MCF 10A (cell line): ENCODE data around the gene KDM5B. TPM values are rescaled to one million over a fixed set of nuclear protein-coding genes. Genes with fewer than 3 reads are reported as not detected.

ENCODE experiments used
- BruUV-seq: library from RNA; stranded (reverse); fragments of 400-500 nt; replicated peaks from 2 replicates; lab custom pipeline; 2021; lab: Mats Ljungman, UMichigan
- CTCF ChIA-PET: fragments of 300-600 bp; sonication (Branson Sonifier 250); formaldehyde crosslinking; extraction: SDS; loops from one replicate; lab custom pipeline; 2021; ENCODE audit warnings: antibody characterized with exemption, inconsistent platforms; lab: Yijun Ruan, JAX
- POLR2A ChIA-PET: fragments of 300-600, 350-650 bp; sonication (Branson Sonifier 250); formaldehyde crosslinking; extraction: SDS; loops from one replicate; lab custom pipeline; 2020; ENCODE audit warnings: antibody characterized with exemption, inconsistent platforms; lab: Yijun Ruan, JAX
- DNase-seq: peaks from one replicate; pipeline ENCODE4 v3.0.0-alpha.2; 2018; ENCODE audit not compliant: unreplicated experiment
- H3K27ac Mint-ChIP-seq: one replicate; pipeline ENCODE4 v1.8.0; 2022; ENCODE audit warnings: mild to moderate bottlenecking, low read depth, mixed read lengths; ENCODE audit not compliant: unreplicated experiment
- H3K27me3 Mint-ChIP-seq: one replicate; pipeline ENCODE4 v1.8.0; 2022; ENCODE audit warnings: mixed read lengths; ENCODE audit not compliant: insufficient read depth, unreplicated experiment
- H3K36me3 Mint-ChIP-seq: one replicate; pipeline ENCODE4 v1.8.0; 2022; ENCODE audit warnings: mild to moderate bottlenecking, moderate library complexity, mixed read lengths; ENCODE audit not compliant: insufficient read depth, unreplicated experiment
- H3K4me1 Mint-ChIP-seq: one replicate; pipeline ENCODE4 v1.8.0; 2022; ENCODE audit warnings: mixed read lengths; ENCODE audit not compliant: insufficient read depth, unreplicated experiment
- H3K4me3 Mint-ChIP-seq: one replicate; pipeline ENCODE4 v1.8.0; 2022; ENCODE audit warnings: mild to moderate bottlenecking, moderate library complexity, mixed read lengths; ENCODE audit not compliant: unreplicated experiment
- H3K9me3 Mint-ChIP-seq: one replicate; pipeline ENCODE4 v1.8.0; 2022; ENCODE audit warnings: mixed read lengths; ENCODE audit not compliant: unreplicated experiment
- intact Hi-C: fragments of 100-400 bp; cut with micrococcal nuclease; formaldehyde crosslinking; loops from 2 replicates; pipeline ENCODE4 v1.14.1; 2022
- total RNA-seq: library from RNA; stranded (reverse); gene quantifications from 2 replicates; pipeline ENCODE4 v1.2.3, GENCODE V29; 2022
- TF ChIP-seq, protein P1 (sequence below): fragments of 200-600 bp; IDR thresholded peaks from one replicate; pipeline ENCODE4 v1.8.0; 2022; ENCODE audit warnings: antibody characterized with exemption, mild to moderate bottlenecking; ENCODE audit not compliant: unreplicated experiment

The KDM5B gene
- total RNA-seq, 1 experiment from 2014 or later: 180 TPM

DNA sequence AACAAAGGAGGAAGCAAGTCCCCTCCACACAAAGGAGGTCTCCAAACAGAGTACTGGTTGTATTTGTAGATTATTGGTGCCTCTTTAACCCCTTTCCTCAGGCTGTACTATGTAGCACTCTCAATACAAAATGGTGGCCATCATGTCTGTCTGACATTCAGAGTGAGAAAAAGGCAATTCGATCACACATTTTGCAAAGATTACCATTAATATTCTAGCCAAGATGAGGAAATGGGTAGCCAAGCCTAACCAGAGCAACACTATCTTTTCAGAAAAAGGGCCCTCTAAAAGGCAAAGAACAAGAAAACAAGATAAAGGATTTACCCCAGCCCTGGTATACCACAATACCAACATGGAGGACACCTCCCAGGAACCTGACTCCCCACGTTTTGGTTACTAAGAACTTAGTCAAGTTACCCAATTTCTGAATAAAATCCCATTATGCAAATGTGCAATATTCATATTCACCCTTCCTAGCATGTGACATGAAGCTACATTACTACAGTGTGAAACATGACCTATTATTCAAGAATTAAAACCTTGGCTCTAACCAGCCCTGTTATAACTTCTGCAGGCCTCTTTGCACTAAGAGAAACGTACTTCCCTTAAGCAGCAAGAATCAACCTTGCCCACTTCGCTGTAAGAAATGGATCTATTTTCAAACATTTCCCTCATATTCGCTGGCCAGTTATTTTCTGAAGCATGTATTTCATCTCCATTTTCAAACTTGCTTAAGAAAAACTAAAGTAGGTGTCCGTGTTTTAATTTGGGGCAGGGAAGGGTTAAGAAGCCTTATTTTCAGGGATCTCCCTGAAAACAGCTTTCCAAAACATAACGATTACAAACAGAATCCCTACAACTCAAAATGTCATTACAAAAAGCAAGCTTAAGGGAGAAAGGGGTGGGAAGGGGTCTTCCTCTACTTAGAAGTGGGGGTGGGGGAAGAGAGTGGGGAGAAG is 2.1 kb downstream of the KDM5B start:
- POLR2A ChIA-PET: interaction anchor here (0.6 to 3.5 kb wide), 25 partner anchors 8 to 1687 kb away, joined by 3 to 16 read pairs (median 4); partner anchors contain the start of genes KLHL12, RABIF, TMEM183A and UBE2T
- DNase-seq: peak; percentile 37
- Mint-ChIP-seq H3K4me3 (peak overlapping the region; percentile 83), H3K27me3 (no peaks in the 10 kb centered on the region), H3K36me3 (peaks cover 10% of the 10 kb centered on the region), H3K9me3 (no peaks in the 10 kb centered on the region), H3K4me1 (peaks cover 56% of the 10 kb centered on the region), H3K27ac (peak overlapping the region; percentile 82)
- CTCF ChIA-PET: interaction anchor here (0.5 to 0.9 kb wide), 6 partner anchors 25 to 870 kb away, joined by 3 read pairs; no protein-coding TSS in a partner anchor
- TF ChIP-seq, protein P1, sequence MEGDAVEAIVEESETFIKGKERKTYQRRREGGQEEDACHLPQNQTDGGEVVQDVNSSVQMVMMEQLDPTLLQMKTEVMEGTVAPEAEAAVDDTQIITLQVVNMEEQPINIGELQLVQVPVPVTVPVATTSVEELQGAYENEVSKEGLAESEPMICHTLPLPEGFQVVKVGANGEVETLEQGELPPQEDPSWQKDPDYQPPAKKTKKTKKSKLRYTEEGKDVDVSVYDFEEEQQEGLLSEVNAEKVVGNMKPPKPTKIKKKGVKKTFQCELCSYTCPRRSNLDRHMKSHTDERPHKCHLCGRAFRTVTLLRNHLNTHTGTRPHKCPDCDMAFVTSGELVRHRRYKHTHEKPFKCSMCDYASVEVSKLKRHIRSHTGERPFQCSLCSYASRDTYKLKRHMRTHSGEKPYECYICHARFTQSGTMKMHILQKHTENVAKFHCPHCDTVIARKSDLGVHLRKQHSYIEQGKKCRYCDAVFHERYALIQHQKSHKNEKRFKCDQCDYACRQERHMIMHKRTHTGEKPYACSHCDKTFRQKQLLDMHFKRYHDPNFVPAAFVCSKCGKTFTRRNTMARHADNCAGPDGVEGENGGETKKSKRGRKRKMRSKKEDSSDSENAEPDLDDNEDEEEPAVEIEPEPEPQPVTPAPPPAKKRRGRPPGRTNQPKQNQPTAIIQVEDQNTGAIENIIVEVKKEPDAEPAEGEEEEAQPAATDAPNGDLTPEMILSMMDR: no peak
- intact Hi-C loops: loop anchor here (1.0 to 5.0 kb wide), 2 partner anchors 54 to 82 kb away; no protein-coding TSS in a partner anchor
- BruUV-seq: TSS peak; percentile 22

DNA sequence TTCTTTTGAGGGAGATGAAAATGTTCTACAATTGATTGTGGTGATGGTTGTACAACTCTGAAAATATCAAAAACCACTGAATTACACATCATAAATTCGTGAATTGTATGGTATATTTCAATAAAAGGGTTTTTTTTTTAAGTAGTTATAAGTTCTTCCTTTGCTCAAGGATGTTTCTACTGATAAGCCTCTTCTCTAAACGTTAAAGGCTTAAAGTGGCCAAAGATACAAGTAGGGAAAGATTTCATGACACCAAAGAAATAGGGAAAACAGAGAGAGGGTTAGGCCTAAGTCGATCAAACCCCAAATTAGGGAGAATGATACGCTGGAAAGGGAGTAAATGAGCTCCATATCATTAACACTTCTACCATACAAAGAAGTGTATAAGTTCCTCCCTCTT is 4.1 kb downstream of the KDM5B start:
- Mint-ChIP-seq H3K4me3 (no peak overlapping the region), H3K27me3 (no peaks in the 10 kb centered on the region), H3K36me3 (peaks cover 24% of the 10 kb centered on the region), H3K4me1 (peaks cover 63% of the 10 kb centered on the region), H3K9me3 (no peaks in the 10 kb centered on the region), H3K27ac (peak overlapping the region; percentile 67)
- BruUV-seq: no TSS peak
- DNase-seq: no peak
- intact Hi-C loops: no loop called here
- POLR2A ChIA-PET: interaction anchor here (0.7 to 2.7 kb wide), 10 partner anchors 8 to 974 kb away, joined by 3 to 16 read pairs (median 3); partner anchors contain the start of genes RABIF and TMEM183A
- TF ChIP-seq, protein P1: no peak
- CTCF ChIA-PET: interaction anchor here (1.0 kb wide), 1 partner anchor 59 kb away, joined by 3 read pairs; no protein-coding TSS in a partner anchor

DNA sequence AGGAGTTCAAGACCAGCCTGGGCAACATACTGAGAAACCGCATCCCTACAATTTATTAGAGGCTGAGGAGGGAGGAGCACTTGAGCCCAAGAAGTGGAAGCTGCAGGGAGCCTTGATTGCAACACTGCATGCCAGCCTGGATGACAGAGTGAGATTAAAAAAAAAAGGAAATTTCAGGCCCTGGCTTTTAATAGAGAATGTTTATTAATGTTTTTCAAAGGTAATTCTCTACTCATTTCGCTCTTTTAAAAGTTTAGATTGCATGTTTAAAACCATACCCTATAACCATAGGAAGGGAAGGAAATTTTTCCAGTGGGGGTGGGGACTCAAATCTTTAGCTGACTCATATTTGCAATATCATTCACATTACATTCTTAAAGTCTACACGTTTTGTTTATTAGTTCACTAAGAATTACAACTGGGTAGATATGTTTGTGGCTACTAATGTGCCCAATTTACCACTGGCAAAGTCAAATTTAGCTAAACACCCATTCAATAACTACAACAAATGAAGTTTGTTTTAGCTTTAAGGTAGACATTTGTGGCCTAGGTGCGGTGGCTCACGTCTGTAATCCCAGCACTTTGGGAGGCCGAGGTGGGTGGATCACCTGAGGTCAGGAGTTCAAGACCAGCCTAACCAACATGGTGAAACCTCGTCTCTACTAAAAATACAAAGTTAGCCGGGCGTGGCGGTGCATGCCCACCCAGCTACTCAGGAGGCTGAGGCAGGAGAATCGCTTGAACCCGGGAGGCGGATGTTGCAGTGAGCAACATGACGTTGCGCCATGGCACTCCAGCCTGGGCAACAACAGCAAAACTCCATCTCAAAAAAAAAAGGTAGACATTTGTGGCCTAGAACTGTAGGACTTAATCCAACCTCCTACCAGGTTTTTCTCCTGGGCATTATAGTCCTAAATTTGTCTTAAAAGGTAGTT is 5.0 kb downstream of the KDM5B start:
- DNase-seq: peak; percentile 88
- intact Hi-C loops: no loop called here
- no peaks in the 10 kb centered on the region for H3K9me3 Mint-ChIP-seq
- peaks cover 32% of the 10 kb centered on the region for H3K36me3 Mint-ChIP-seq
- TF ChIP-seq, protein P1: no peak
- ChIA-PET POLR2A (interaction anchor here (0.6 to 1.4 kb wide), 23 partner anchors 8 to 1624 kb away, joined by 3 to 14 read pairs (median 4); partner anchors contain the start of genes CYB5R1 and TMEM183A), CTCF (interaction anchor here (0.6 to 1.0 kb wide), 4 partner anchors 26 to 84 kb away, joined by 3 to 5 read pairs (median 3); no protein-coding TSS in a partner anchor)
- H3K4me3 Mint-ChIP-seq: peak overlapping the region; percentile 17
- H3K27me3 Mint-ChIP-seq: no peaks in the 10 kb centered on the region
- H3K4me1 Mint-ChIP-seq: peaks cover 55% of the 10 kb centered on the region
- BruUV-seq: no TSS peak
- H3K27ac Mint-ChIP-seq: peak overlapping the region; percentile 67
